Duodenal mucosa (tissue), 2 donors: ENCODE results near the gene GFRA4.

Experiments used
- H3K27ac ChIP-seq: one replicate; pipeline ENCODE4 v1.7.0; 2013; ENCODE audit warnings: low read depth, low read length
- H3K27me3 ChIP-seq, 2 donors: one replicate each; pipeline ENCODE4 v1.7.0; 2013; ENCODE audit warnings: low read length in 2 of 2, control low read depth in 1 of 2; ENCODE audit not compliant: insufficient read depth in 2 of 2, control insufficient read depth in 1 of 2
- H3K36me3 ChIP-seq, 2 donors: one replicate each; pipeline ENCODE4 v1.7.0; 2013; ENCODE audit warnings: low read length in 2 of 2, control low read depth in 1 of 2; ENCODE audit not compliant: insufficient read depth in 2 of 2, control insufficient read depth in 1 of 2
- H3K4me1 ChIP-seq, 2 donors: one replicate each; pipeline ENCODE4 v1.7.0; 2013; ENCODE audit warnings: low read length in 2 of 2, control low read depth in 1 of 2; ENCODE audit not compliant: insufficient read depth in 2 of 2, control insufficient read depth in 1 of 2
- H3K4me3 ChIP-seq, 2 donors: one replicate each; pipeline ENCODE4 v1.7.0; 2013; ENCODE audit warnings: low read length in 2 of 2, low read depth in 1 of 2
- H3K9ac ChIP-seq, 2 donors: one replicate each; pipeline ENCODE4 v1.7.0; 2013; ENCODE audit warnings: low read length in 2 of 2, low read depth in 1 of 2
- H3K9me3 ChIP-seq, 2 donors: one replicate each; pipeline ENCODE4 v1.7.0; 2013; ENCODE audit warnings: low read length in 2 of 2, control low read depth in 1 of 2; ENCODE audit not compliant: control insufficient read depth in 1 of 2

The GFRA4 gene

DNA sequence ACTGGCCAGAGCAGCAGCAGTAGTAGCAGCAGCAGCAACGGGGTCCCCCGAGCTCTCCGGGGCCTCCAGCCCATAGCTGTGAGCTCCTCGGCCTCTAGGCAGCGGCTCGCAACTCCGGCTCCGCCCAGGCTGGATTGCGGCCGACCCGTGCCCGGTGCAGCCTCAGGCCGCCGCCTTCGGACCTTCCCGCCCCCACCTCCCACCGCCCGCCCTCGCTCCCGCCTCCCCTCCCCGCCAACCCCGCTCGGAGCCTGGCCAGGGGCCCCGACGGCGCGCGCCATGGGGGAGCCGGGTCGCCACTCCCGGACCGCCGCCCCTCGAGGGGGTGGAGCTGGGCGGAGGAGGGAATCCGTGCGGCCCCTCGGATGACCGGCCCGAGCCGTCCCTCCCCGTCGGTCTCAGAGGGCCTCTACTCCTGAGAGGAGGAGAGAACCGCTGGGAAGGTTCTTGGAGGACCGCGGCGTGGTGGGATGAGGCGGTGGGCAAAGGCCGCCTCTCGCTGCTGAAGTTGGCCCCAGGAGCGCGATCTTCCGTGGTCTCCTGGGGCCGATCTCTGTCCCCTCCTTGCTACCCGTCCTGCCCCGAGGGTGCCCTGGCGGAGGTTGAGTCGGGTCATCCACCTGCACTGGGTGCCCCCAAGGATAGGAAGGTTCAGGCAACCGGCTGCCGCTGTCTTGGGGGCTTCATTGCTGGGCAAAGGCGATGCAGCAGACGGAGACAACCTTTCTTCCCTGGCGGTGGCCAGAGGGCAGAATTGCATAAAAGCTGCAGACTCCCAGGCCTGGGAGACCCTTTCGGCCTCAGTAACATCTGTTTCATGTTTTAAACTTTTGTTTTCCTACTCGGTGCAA, 19.0 kb upstream of the GFRA4 start, which contains the start of gene ADAM33:
TSS of gene ADAM33 (minus strand) at position 80 of the 851 bp plus-strand sequence. CDS start at position 74, 6 bp downstream.
- peak within 1 kb of the TSS; percentile 42 for H3K27ac ChIP-seq
- H3K9ac ChIP-seq, result peak within 1 kb of the TSS in 1 of 2 donors; percentile 1
- H3K9me3 ChIP-seq, result no peaks in the 10 kb centered on the region
- H3K4me3 ChIP-seq, result peak within 1 kb of the TSS; percentile 35 to 50
- no peaks in the 10 kb centered on the region for H3K36me3 ChIP-seq
- peaks cover 20 to 25% of the 10 kb centered on the region in 2 donors for H3K27me3 ChIP-seq
- H3K4me1 ChIP-seq, result peaks cover 8% of the 10 kb centered on the region in 2 donors

- Histone ChIP-seq H3K4me1 (peaks cover 1% of the 10 kb centered on the region in 2 donors), H3K9me3 (no peaks in the 10 kb centered on the region), H3K27ac (peak overlapping the region; percentile 42), H3K27me3 (peaks cover 20 to 25% of the 10 kb centered on the region in 2 donors), H3K4me3 (peak overlapping the region; percentile 35 to 50), H3K9ac (peak overlapping the region in 1 of 2 donors; percentile 1), H3K36me3 (no peaks in the 10 kb centered on the region)
Measured at GRCh38 chr20:3681352-3681930, 18.2 kb upstream of the GFRA4 start.

DNA sequence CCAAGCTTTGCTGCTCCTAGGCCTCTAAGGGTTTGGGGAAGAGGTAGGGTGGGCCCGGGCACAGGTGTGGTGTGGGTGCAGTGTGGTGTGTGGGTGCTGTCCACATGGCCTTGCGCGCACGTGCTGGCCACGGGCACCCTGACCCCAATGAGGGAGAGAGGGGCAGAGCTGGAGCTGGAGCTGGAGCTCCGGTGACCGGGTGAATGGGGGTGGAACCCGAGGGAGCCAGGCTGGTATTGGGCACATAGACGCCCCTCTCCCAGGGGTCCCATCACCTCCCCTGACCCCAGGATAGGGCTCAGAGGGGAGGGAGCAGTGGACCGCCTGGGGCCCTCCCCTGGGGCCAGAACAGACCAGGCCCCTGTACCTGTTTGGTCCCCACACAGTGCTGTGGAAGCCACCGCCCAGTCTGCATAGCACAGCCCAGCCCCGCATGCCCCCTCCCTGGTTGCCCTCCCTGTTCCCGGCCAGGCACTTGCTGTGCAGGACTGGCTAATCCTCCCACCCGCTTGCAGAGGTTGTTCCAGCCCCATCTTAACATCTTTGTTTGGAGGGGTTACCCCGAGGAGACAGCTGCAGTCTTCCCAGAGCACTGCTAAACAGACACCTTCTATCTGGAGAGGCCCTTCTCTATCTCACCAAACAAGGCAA, 17.6 kb upstream of the GFRA4 start:
- no peaks in the 10 kb centered on the region for H3K36me3 ChIP-seq
- H3K27ac ChIP-seq, result peak overlapping the region; percentile 10
- H3K9ac ChIP-seq, result peak overlapping the region in 1 of 2 donors; percentile 1
- H3K9me3 ChIP-seq, result no peaks in the 10 kb centered on the region
- H3K27me3 ChIP-seq, result peaks cover 23 to 28% of the 10 kb centered on the region in 2 donors
- H3K4me3 ChIP-seq, result peak overlapping the region in 1 of 2 donors; percentile 35
- H3K4me1 ChIP-seq, result no peaks in the 10 kb centered on the region

DNA sequence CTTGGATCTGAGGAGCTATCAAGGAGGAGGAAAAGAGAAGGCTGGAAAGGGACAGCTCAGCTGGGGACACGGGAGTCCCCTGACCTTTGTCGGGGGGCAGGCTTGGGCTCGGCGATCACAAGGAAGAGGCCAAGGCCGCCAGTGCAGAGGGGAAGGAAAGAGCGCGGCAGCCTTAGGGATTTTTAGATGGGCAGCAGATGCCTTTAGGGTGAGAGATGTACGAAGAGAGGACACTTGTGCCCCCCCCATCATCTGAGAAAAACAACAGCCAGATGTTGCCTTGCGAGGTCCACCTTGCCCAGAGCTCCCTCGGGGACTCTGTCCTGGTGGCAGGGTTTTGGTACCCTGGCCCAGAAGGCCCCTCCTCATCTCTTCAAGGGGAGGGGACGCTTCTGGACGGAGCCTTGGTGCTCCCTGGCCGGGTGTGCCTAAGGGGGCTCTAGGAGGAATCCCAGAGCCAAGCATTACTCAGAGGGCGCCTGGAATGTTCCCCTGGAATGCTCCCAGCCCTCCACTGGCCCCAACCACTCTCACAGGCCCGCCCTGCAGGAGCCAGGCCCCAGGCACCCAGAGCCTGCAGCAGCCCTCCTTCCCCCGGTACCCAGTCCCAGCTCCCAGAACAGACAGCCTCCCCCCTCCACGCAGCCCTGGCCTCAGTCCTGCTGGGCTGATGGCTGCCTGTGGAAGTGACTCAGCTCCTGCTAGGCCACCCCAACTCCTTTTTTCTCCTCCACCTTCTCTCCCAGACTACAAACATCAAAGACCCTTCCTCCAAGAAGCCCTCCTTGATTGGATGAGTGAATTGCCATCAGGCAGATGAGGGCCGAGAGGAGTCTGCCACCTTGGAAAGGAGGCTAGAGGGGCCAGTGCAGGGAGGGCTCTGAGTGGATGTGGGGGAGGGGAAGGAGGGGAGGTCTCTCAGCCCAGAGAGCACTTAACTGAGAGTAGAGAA, 16.8 kb upstream of the GFRA4 start:
- Histone ChIP-seq H3K27ac (peak overlapping the region; percentile 10), H3K36me3 (no peaks in the 10 kb centered on the region), H3K4me1 (no peaks in the 10 kb centered on the region), H3K4me3 (no peak overlapping the region), H3K9ac (no peak overlapping the region), H3K9me3 (no peaks in the 10 kb centered on the region), H3K27me3 (peaks cover 30 to 32% of the 10 kb centered on the region in 2 donors)

- H3K9ac ChIP-seq, result no peak overlapping the region
- no peak overlapping the region for H3K4me3 ChIP-seq
- H3K27me3 ChIP-seq, result peaks cover 39 to 41% of the 10 kb centered on the region in 2 donors
- H3K9me3 ChIP-seq, result no peaks in the 10 kb centered on the region
- H3K4me1 ChIP-seq, result no peaks in the 10 kb centered on the region
- no peak overlapping the region for H3K27ac ChIP-seq
- no peaks in the 10 kb centered on the region for H3K36me3 ChIP-seq
Measured at GRCh38 chr20:3678856-3679720, 15.9 kb upstream of the GFRA4 start.

DNA sequence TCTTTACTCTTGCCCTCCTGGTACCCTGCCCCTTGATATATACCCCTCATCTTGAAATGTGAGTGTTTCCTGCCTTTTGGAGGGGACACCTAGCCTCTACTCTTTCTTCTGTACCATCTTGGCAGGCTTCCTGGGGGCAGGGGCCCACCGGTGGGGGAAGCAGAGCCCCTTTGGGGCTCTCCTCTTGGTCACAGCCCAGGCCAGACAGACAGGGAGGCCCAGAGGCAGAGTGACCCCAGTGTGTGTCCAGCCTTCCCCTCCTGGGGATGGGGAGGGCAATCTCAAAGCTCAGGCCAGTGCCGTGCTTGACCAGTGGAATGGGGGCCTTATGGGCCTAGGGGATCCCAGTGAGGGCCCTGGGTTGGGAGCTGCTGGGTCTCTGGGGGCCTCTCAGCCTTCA, 15.0 kb upstream of the GFRA4 start:
- H3K27me3 ChIP-seq, result peaks cover 39 to 43% of the 10 kb centered on the region in 2 donors
- H3K27ac ChIP-seq, result no peak overlapping the region
- no peaks in the 10 kb centered on the region for H3K4me1 ChIP-seq

GRCh38 chr20:3677733-3678132, 14.5 kb upstream of the GFRA4 start:
- Histone ChIP-seq H3K27ac (no peak overlapping the region), H3K4me3 (no peak overlapping the region), H3K9ac (no peak overlapping the region), H3K4me1 (no peaks in the 10 kb centered on the region), H3K9me3 (no peaks in the 10 kb centered on the region), H3K36me3 (no peaks in the 10 kb centered on the region), H3K27me3 (peaks cover 39 to 43% of the 10 kb centered on the region in 2 donors)

More for the DNA sequence above, 15.0 kb upstream of the GFRA4 start:
- Histone ChIP-seq H3K9ac (no peak overlapping the region), H3K9me3 (no peaks in the 10 kb centered on the region), H3K36me3 (no peaks in the 10 kb centered on the region), H3K4me3 (no peak overlapping the region)

- Histone ChIP-seq H3K36me3 (no peaks in the 10 kb centered on the region), H3K4me3 (no peak overlapping the region), H3K27ac (no peak overlapping the region), H3K27me3 (peaks cover 34 to 36% of the 10 kb centered on the region in 2 donors), H3K9ac (no peak overlapping the region), H3K9me3 (no peaks in the 10 kb centered on the region), H3K4me1 (no peaks in the 10 kb centered on the region)
Measured at GRCh38 chr20:3674995-3675900, 12.0 kb upstream of the GFRA4 start.
